ENCODE data around the gene TLE4. TPM values are rescaled to one million over a fixed set of nuclear protein-coding genes. Genes with fewer than 3 reads are reported as not detected.

TLE4 gene
- total RNA-seq, 4 donors from 2014 or later, result 19.3 to 87.5 (median 41.5) TPM

DNA sequence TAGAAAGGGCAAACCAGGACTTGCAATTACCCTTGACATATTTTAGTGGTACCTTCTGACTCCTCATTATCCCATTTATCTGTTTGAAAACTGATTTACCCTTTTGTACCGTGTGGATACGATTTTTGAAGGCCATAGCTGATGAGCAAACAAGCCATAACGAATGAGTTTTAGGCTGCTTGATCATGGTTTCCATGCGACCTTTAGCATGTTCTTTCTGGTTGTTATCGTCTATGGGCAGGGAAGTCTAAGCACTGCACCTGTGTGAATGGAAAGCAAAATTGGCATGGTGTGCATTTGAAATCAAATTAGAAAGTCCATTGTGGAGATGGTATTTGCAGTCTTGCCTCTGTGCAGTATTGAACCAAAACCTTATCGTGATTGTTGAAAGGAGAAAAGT is 127.7 kb downstream of the TLE4 start:
- Histone ChIP-seq H3K27ac (no peak overlapping the region), H3K4me1 (peaks cover 0 to 11% (median 0%) of the 10 kb centered on the region in 4 donors), H3K36me3 (no peaks in the 10 kb centered on the region), H3K4me3 (no peak overlapping the region), H3K27me3 (no peaks in the 10 kb centered on the region), H3K9me3 (no peaks in the 10 kb centered on the region)
- WGBS, 2 donors (ENCODE audit: low coverage in 1 of 2), result 94 to 100% methylated on average over 5 to 6 of the region's 6 CpGs
- DNase-seq, result no peak
- intact Hi-C loops (cut with DNase I; ENCODE audit: low total_unique reads), result no loop called here
- no peak for TF ChIP-seq POLR2A (IDR thresholded peaks at IDR 0.05)
- TF ChIP-seq POLR2AphosphoS5 (IDR thresholded peaks at IDR 0.05), result no peak
- no peak for TF ChIP-seq EP300 (IDR thresholded peaks at IDR 0.05; ENCODE audit: low read depth)
- in situ Hi-C loops (cut with MboI; ENCODE audit: low pct_ligation_motif_present in 1 of 4, low pct_unique_long_range_greater_than_20kb in 1 of 4, low sequenced_read_pairs in 3 of 4), result no loop called here

DNA sequence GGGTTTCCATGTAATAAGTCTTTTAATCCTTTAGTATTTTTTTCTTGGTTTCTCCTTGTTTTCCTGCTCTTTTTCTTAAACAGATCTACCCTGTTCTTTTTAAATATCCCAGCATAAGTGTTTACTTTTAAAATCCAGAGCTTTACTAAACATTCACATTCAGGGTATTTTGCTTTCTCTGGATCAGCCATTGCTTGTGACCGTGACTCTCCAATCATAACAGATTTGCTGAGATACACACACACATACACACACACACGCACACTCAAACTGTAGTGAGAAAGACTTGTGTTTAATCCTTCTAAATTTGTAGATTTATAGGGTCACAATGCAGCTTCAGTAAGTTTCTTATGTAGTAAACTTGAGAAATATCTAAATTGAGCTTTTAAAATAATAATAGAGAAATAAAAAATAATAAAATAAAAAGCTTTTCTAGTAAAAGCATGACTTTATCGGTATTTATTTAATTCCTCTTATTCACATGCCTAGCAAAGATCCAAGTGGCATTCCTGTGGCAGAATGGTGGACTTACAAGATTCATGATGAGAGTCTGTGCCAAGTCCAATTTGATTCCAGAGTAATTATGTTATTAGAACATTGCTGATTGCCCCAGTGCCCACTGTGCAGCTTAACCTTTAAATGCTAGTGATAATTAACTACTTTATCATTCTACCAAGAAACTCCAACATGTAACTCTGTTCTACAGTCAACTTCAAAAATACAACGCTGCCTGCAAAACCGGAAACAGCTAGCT is 129.0 kb downstream of the TLE4 start:
- DNase-seq, result no peak
- WGBS, 2 donors (ENCODE audit: low coverage in 1 of 2), result 82 to 89% methylated on average over 5 of the region's 5 CpGs

DNA sequence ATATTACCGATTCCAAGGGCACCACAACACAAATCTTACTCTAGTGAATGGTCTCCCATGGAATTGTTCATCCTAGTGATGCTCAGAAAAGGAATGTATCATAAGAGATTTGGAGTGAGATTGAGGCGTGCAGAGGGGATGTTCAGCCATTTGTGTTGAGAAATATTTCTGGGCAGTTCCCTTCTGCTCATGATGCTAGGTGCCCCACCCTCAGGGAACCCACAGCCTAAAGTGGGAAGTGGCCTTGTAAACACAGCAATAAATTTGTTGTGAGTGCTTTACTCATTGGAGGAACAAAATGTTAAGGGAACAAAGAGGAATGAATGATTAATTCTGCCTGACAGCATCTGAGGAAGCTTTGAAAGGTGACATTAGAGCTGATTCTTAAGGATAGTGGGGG is 129.9 kb downstream of the TLE4 start:
- no peaks in the 10 kb centered on the region for H3K27me3 ChIP-seq
- H3K4me3 ChIP-seq, result no peak overlapping the region
- DNase-seq, result peak; percentile 13
- H3K9me3 ChIP-seq, result no peaks in the 10 kb centered on the region
- 75 to 80% methylated on average over 1 to 2 of the region's 2 CpGs for WGBS, 2 donors (ENCODE audit: low coverage in 1 of 2)
- H3K36me3 ChIP-seq, result peaks cover 0 to 10% (median 3%) of the 10 kb centered on the region in 4 donors
- TF ChIP-seq POLR2A (IDR thresholded peaks at IDR 0.05), result no peak
- peak in 1 of 3 donors; percentile 23 for TF ChIP-seq POLR2AphosphoS5 (IDR thresholded peaks at IDR 0.05)
- TF ChIP-seq EP300 (IDR thresholded peaks at IDR 0.05; ENCODE audit: low read depth), result no peak
- TF ChIP-seq, protein P1, sequence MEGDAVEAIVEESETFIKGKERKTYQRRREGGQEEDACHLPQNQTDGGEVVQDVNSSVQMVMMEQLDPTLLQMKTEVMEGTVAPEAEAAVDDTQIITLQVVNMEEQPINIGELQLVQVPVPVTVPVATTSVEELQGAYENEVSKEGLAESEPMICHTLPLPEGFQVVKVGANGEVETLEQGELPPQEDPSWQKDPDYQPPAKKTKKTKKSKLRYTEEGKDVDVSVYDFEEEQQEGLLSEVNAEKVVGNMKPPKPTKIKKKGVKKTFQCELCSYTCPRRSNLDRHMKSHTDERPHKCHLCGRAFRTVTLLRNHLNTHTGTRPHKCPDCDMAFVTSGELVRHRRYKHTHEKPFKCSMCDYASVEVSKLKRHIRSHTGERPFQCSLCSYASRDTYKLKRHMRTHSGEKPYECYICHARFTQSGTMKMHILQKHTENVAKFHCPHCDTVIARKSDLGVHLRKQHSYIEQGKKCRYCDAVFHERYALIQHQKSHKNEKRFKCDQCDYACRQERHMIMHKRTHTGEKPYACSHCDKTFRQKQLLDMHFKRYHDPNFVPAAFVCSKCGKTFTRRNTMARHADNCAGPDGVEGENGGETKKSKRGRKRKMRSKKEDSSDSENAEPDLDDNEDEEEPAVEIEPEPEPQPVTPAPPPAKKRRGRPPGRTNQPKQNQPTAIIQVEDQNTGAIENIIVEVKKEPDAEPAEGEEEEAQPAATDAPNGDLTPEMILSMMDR (IDR thresholded peaks at IDR 0.05), result no peak
- no peak overlapping the region for H3K27ac ChIP-seq
- peaks cover 0 to 11% (median 0%) of the 10 kb centered on the region in 4 donors for H3K4me1 ChIP-seq
- intact Hi-C loops (cut with DNase I; ENCODE audit: low total_unique reads), result no loop called here
- in situ Hi-C loops (cut with MboI; ENCODE audit: low pct_ligation_motif_present in 1 of 4, low pct_unique_long_range_greater_than_20kb in 1 of 4, low sequenced_read_pairs in 3 of 4), result no loop called here

More for the DNA sequence above, 129.0 kb downstream of the TLE4 start:
- no peaks in the 10 kb centered on the region for H3K9me3 ChIP-seq
- TF ChIP-seq, protein P1 (IDR thresholded peaks at IDR 0.05), result no peak
- TF ChIP-seq EP300 (IDR thresholded peaks at IDR 0.05; ENCODE audit: low read depth) (no peak), POLR2AphosphoS5 (IDR thresholded peaks at IDR 0.05) (no peak), POLR2A (IDR thresholded peaks at IDR 0.05) (no peak)
- intact Hi-C loops (cut with DNase I; ENCODE audit: low total_unique reads) (no loop called here), in situ Hi-C loops (cut with MboI; ENCODE audit: low pct_ligation_motif_present in 1 of 4, low pct_unique_long_range_greater_than_20kb in 1 of 4, low sequenced_read_pairs in 3 of 4) (no loop called here)
- H3K4me3 ChIP-seq, result no peak overlapping the region
- peaks cover 0 to 1% (median under 1%) of the 10 kb centered on the region in 4 donors for H3K36me3 ChIP-seq
- no peak overlapping the region for H3K27ac ChIP-seq
- peaks cover 0 to 11% (median 0%) of the 10 kb centered on the region in 4 donors for H3K4me1 ChIP-seq
- no peaks in the 10 kb centered on the region for H3K27me3 ChIP-seq

DNA sequence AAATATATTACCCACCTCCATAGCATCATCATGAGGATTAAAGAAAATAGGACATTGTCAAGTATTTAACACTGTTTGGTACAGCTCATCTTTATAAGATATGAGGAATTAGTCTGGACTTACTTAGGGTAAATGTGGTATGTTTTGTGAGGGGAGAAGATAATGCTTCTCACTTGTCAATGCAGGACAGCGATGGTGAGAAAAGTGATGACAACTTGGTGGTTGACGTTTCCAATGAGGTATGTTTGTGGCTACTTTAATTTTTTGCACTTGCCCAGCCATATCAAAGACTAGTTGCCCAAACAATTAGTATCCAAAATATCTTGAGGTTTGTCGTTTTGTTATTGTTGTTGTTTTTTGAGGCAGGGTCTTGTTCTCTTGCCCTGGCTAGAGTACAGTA is 133.9 kb downstream of the TLE4 start:
- peaks cover 0 to 36% (median 12%) of the 10 kb centered on the region in 4 donors for H3K36me3 ChIP-seq
- WGBS, 2 donors (ENCODE audit: low coverage in 1 of 2), result 96 to 100% methylated on average over 3 of the region's 3 CpGs
- TF ChIP-seq POLR2A (IDR thresholded peaks at IDR 0.05), result no peak
- TF ChIP-seq POLR2AphosphoS5 (IDR thresholded peaks at IDR 0.05), result no peak
- TF ChIP-seq, protein P1 (IDR thresholded peaks at IDR 0.05), result no peak
- TF ChIP-seq EP300 (IDR thresholded peaks at IDR 0.05; ENCODE audit: low read depth), result no peak

More for the DNA sequence above, 133.9 kb downstream of the TLE4 start:
- in situ Hi-C loops (cut with MboI; ENCODE audit: low pct_ligation_motif_present in 1 of 4, low pct_unique_long_range_greater_than_20kb in 1 of 4, low sequenced_read_pairs in 3 of 4) (no loop called here), intact Hi-C loops (cut with DNase I; ENCODE audit: low total_unique reads) (no loop called here)
- Histone ChIP-seq H3K9me3 (no peaks in the 10 kb centered on the region), H3K27me3 (no peaks in the 10 kb centered on the region), H3K4me3 (no peak overlapping the region), H3K4me1 (peaks cover 0 to 11% (median 0%) of the 10 kb centered on the region in 4 donors), H3K27ac (no peak overlapping the region)
- no peak for DNase-seq
